ENCODE data around the gene NOS2.

GRCh38 chr17:27832831-27833230, 32.5 kb upstream of the NOS2 start:
- no peak for TF ChIP-seq CTCF (IDR thresholded peaks at IDR 0.05)
- TF ChIP-seq POLR2AphosphoS5 (IDR thresholded peaks at IDR 0.05) = no peak

Data from esophagus muscularis mucosa (tissue), 3 donors.